Measurements from ENCODE around the gene BIVM.

Gene BIVM

GRCh38 chr13:102845630-102846260 lies 46.8 kb downstream of the BIVM start, which contains the start of gene ERCC5:
Gene ERCC5 (plus strand): TSS chr13:102846032. CDS start chr13:102846267, 235 bp downstream.
- DNase-seq (ENCODE audit: low read depth), result peak; percentile 87

- DNase-seq (ENCODE audit: low read depth), result no peak
Measured at GRCh38 chr13:102846261-102847015, 47.5 kb downstream of the BIVM start.

GRCh38 chr13:102847272-102848234 lies 48.6 kb downstream of the BIVM start:
- DNase-seq (ENCODE audit: low read depth), result no peak

- DNase-seq (ENCODE audit: low read depth), result no peak
Measured at GRCh38 chr13:102848956-102849355, 50.0 kb downstream of the BIVM start.

GRCh38 chr13:102852556-102852955 lies 53.6 kb downstream of the BIVM start:
- no peak for DNase-seq (ENCODE audit: low read depth)

- DNase-seq (ENCODE audit: low read depth), result no peak
Measured at GRCh38 chr13:102854675-102855074, 55.8 kb downstream of the BIVM start.

- DNase-seq (ENCODE audit: low read depth), result no peak
Measured at GRCh38 chr13:102856557-102856956, 57.6 kb downstream of the BIVM start.

- DNase-seq (ENCODE audit: low read depth), result no peak
Measured at GRCh38 chr13:102862624-102863210, 63.8 kb downstream of the BIVM start.

GRCh38 chr13:102863590-102863989 lies 64.7 kb downstream of the BIVM start:
- DNase-seq (ENCODE audit: low read depth), result no peak

GRCh38 chr13:102868366-102868936 lies 69.5 kb downstream of the BIVM start:
- DNase-seq (ENCODE audit: low read depth), result no peak

GRCh38 chr13:102869948-102870676 lies 71.2 kb downstream of the BIVM start:
- no peak for DNase-seq (ENCODE audit: low read depth)

- no peak for DNase-seq (ENCODE audit: low read depth)
Measured at GRCh38 chr13:102870677-102871415, 71.9 kb downstream of the BIVM start.

- DNase-seq (ENCODE audit: low read depth), result no peak
Measured at GRCh38 chr13:102872131-102872530, 73.2 kb downstream of the BIVM start.

- no peak for DNase-seq (ENCODE audit: low read depth)
Measured at GRCh38 chr13:102872531-102872930, 73.6 kb downstream of the BIVM start.

- DNase-seq (ENCODE audit: low read depth), result no peak
Measured at GRCh38 chr13:102873653-102874052, 74.7 kb downstream of the BIVM start.

- no peak for DNase-seq (ENCODE audit: low read depth)
Measured at GRCh38 chr13:102875256-102875655, 76.3 kb downstream of the BIVM start.

GRCh38 chr13:102877303-102877702 lies 78.4 kb downstream of the BIVM start:
- DNase-seq (ENCODE audit: low read depth), result no peak

- no peak for DNase-seq (ENCODE audit: low read depth)
Measured at GRCh38 chr13:102878481-102878880, 79.6 kb downstream of the BIVM start.

GRCh38 chr13:102879793-102880499 lies 81.0 kb downstream of the BIVM start:
- DNase-seq (ENCODE audit: low read depth), result no peak

All from stimulated activated CD8-positive, alpha-beta memory T cell treated with anti-CD3 and anti-CD28 coated beads, Interleukin-7, amount 100 ng/mL, for 24 hours (primary cell).